Stomach (tissue), 19 donors: ENCODE data around the gene SEMA4G. TPM values are rescaled to one million over a fixed set of nuclear protein-coding genes. Genes with fewer than 3 reads are reported as not detected.

Experiments used
- DNase-seq, 2 donors: peaks; one replicate each; pipeline versions ENCODE4 v3.0.0 to v3.0.0-alpha.2; 2013 to 2019
- H3K27ac ChIP-seq, 5 donors: fragments of 200-600 bp in 4 of 5; sonication (generic) in 4 of 5; one replicate each; pipeline ENCODE4 v1.5.1; 2013 to 2019; ENCODE audit warnings: mild to moderate bottlenecking in 1 of 5, moderate library complexity in 1 of 5
- H3K27me3 ChIP-seq, 3 donors: fragments of 200-600 bp; sonication (generic); one replicate each; pipeline ENCODE4 v1.5.1; 2017 to 2019; ENCODE audit warnings: mixed run types in 1 of 3
- H3K36me3 ChIP-seq, 4 donors: fragments of 200-600 bp; sonication (generic); 1 replicate in 3 of 4; 2 replicates in 1 of 4; pipeline ENCODE4 v1.5.1; 2016 to 2019
- H3K4me1 ChIP-seq, 4 donors: fragments of 200-600 bp; sonication (generic); one replicate each; pipeline ENCODE4 v1.5.1; 2016 to 2019
- H3K4me3 ChIP-seq, 4 donors: fragments of 200-600 bp; sonication (generic) in 3 of 4; one replicate each; pipeline ENCODE4 v1.5.1; 2016 to 2019; ENCODE audit warnings: mild to moderate bottlenecking in 1 of 4
- H3K9me3 ChIP-seq, 4 donors: fragments of 200-600 bp; sonication (generic); one replicate each; pipeline ENCODE4 v1.5.1; 2016 to 2019
- EP300 ChIP-seq: sonication (generic); formaldehyde crosslinking; IDR thresholded peaks from one replicate; pipeline ENCODE4 v1.6.1; 2017; ENCODE audit warnings: antibody characterized with exemption
- POLR2A ChIP-seq, 4 donors: fragments of 450-650 bp; IDR thresholded peaks; one replicate each; pipeline ENCODE4 v1.6.1; 2016; ENCODE audit warnings: antibody characterized with exemption in 4 of 4, control low read depth in 2 of 4, mild to moderate bottlenecking in 1 of 4, moderate library complexity in 1 of 4
- POLR2AphosphoS5 ChIP-seq, 3 donors: sonication (generic); formaldehyde crosslinking; IDR thresholded peaks; one replicate each; pipeline ENCODE4 v1.6.1; 2016; ENCODE audit warnings: antibody characterized with exemption in 3 of 3
- WGBS, 5 donors: extraction: QIAGEN DNeasy Blood & Tissue Kit in 3 of 5; methylation state at CpG; one replicate each; pipeline versions ENCODE4 v1.1.5 to v1.1.7; 2013 to 2018; 5-methylcytosine and 5-hydroxymethylcytosine counted together
- intact Hi-C: fragments of 100-400 bp; cut with DNase I; formaldehyde crosslinking; loops from one replicate; pipeline ENCODE4 v1.15.1; 2023; ENCODE audit warnings: low total_unique reads
- long read RNA-seq, 10 donors: transcript quantifications; one replicate each; lab custom pipeline, GENCODE V29; 2026
- polyA plus RNA-seq, 3 donors: library from polyadenylated mRNA; stranded (reverse); fragments of 200-250 nt; gene quantifications; one replicate each; pipeline ENCODE4 v1.2.3, GENCODE V29; 2013
- total RNA-seq, 5 donors: library from RNA; depleted of rRNA; stranded (reverse); fragments of >200 nt; gene quantifications; one replicate each; pipeline versions ENCODE4 v1.1.0 to v1.2.3, GENCODE V29; 2014 to 2016
- TF ChIP-seq, protein P1 (sequence below), 7 experiments: fragments of 450-650 bp in 4 of 7; fragments of 200-600 bp in 3 of 7; sonication (generic) in 3 of 7; IDR thresholded peaks; one replicate each; pipeline ENCODE4 v1.5.1; 2016 to 2019; ENCODE audit warnings: antibody characterized with exemption in 7 of 7, control low read depth in 2 of 7, mild to moderate bottlenecking in 1 of 7
- donor health status: healthy with polysubstance abuse.
- donor health status: Bipolar disorder and iron deficiency.
- donor health status: healthy.

The SEMA4G gene
- total RNA-seq (10 to 100 TPM in 3 of 5 donors, 1 to 10 TPM in 2; 7.6 to 96.3 (median 25.5) TPM), polyA plus RNA-seq (1 to 10 TPM; 5.1 to 6.2 (median 6.1) TPM)
- long read RNA-seq, donor 1, partial matches to known transcripts: 57 of 90 reads
- long read RNA-seq, donor 1, other reads (novel, unspliced or antisense): 32 of 90 reads
- long read RNA-seq, donor 2, full-length matches to known transcripts: 6 of 99 reads
- long read RNA-seq, donor 2, partial matches to known transcripts: 57 of 99 reads
- long read RNA-seq, donor 2, other reads (novel, unspliced or antisense): 36 of 99 reads
- long read RNA-seq, donor 3, partial matches to known transcripts: 39 of 68 reads
- long read RNA-seq, donor 3, other reads (novel, unspliced or antisense): 28 of 68 reads
- long read RNA-seq, donor 4, partial matches to known transcripts: 0 of 2 reads
- long read RNA-seq, donor 4, other reads (novel, unspliced or antisense): 0 of 2 reads
- long read RNA-seq, donor 5, partial matches to known transcripts: 0 of 4 reads
- long read RNA-seq, donor 5, other reads (novel, unspliced or antisense): 0 of 4 reads
- long read RNA-seq, donor 6, full-length matches to known transcripts: 10 of 17 reads
- long read RNA-seq, donor 6, partial matches to known transcripts: 7 of 17 reads
- long read RNA-seq, donor 6, other reads (novel, unspliced or antisense): 0 of 17 reads
- long read RNA-seq, donor 7, transcript SEMA4G-212 (2 exons, 1,171 nt): major isoform, 8 of 18 reads
- long read RNA-seq, donor 7, partial matches to known transcripts: 10 of 18 reads
- long read RNA-seq, donor 7, other reads (novel, unspliced or antisense): 0 of 18 reads
- long read RNA-seq, donor 8, full-length matches to known transcripts: 4 of 72 reads
- long read RNA-seq, donor 8, partial matches to known transcripts: 68 of 72 reads
- long read RNA-seq, donor 8, other reads (novel, unspliced or antisense): 0 of 72 reads
- long read RNA-seq, donor 9, partial matches to known transcripts: 82 of 111 reads
- long read RNA-seq, donor 9, other reads (novel, unspliced or antisense): 28 of 111 reads
- long read RNA-seq, donor 10, partial matches to known transcripts: 0 of 4 reads
- long read RNA-seq, donor 10, other reads (novel, unspliced or antisense): 0 of 4 reads

DNA sequence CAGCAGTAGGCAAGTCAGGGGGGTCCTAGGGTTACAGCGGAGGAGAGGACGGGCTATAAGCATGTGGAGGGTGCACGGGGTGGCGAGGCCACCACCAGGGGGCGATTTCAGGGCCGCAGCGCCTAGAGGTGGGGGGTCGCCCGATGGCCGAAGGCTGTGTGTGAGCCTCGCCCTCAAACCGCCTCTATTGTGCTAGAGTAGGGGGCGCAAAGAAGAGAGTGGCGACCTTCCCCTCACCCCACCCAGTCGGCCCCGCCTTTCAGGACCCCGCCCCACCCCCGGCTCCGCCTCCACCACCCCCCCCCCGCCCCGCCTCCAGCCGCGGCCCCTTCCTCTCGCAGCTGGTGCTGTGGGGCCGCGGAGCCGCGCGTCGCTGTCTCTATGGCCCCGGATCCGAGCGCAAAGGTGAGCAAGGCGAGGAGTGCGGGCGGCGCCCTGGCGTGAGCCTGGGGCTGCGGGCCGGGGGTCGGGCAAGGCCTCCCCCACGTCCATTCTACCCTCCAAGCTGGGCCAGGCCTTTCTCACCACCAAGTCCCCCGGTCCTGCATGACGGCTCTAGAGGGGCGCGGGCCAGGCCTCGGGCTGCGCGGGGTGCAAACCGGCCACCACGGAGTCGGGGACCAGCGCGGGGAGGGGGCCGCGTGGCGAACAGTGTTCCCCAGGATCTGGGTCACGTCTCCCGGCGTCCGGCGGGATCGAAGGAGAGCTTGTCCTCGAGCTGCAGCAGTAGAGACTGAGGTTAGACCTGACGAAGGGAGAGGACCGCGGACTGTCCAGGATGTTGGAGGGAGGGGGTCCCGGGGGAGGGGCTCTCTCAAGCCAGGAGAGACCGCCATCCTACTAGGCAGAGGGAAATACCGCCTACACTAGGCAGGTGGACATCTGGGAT is at the start of gene SEMA4G:
TSS of gene SEMA4G (plus strand) at position 318 of the 889 bp plus-strand sequence. CDS start 3,409 bp downstream, outside the sequence.
- Histone ChIP-seq H3K36me3 (peaks cover 0 to 23% (median 18%) of the 10 kb centered on the region in 4 donors), H3K4me3 (peak within 1 kb of the TSS; percentile 66 to 69 (median 68)), H3K9me3 (no peaks in the 10 kb centered on the region), H3K4me1 (peaks cover 24 to 47% (median 40%) of the 10 kb centered on the region in 4 donors), H3K27ac (peak within 1 kb of the TSS; percentile 52 to 84 (median 74)), H3K27me3 (peaks cover 0 to 8% (median 0%) of the 10 kb centered on the region in 3 donors)
- DNase-seq: peak; percentile 47 to 83
- WGBS, 5 donors: 1 to 7% (median 2%) methylated on average over 19 to 70 of the region's 70 CpGs
- intact Hi-C loops: no loop called here
- no peak for TF ChIP-seq POLR2AphosphoS5 (IDR thresholded peaks at IDR 0.05)
- TF ChIP-seq, protein P1, sequence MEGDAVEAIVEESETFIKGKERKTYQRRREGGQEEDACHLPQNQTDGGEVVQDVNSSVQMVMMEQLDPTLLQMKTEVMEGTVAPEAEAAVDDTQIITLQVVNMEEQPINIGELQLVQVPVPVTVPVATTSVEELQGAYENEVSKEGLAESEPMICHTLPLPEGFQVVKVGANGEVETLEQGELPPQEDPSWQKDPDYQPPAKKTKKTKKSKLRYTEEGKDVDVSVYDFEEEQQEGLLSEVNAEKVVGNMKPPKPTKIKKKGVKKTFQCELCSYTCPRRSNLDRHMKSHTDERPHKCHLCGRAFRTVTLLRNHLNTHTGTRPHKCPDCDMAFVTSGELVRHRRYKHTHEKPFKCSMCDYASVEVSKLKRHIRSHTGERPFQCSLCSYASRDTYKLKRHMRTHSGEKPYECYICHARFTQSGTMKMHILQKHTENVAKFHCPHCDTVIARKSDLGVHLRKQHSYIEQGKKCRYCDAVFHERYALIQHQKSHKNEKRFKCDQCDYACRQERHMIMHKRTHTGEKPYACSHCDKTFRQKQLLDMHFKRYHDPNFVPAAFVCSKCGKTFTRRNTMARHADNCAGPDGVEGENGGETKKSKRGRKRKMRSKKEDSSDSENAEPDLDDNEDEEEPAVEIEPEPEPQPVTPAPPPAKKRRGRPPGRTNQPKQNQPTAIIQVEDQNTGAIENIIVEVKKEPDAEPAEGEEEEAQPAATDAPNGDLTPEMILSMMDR (IDR thresholded peaks at IDR 0.05): peak in 5 of 7 experiments; percentile 44 to 76 (median 62)

- intact Hi-C loops: no loop called here
- Histone ChIP-seq H3K27ac (no peak overlapping the region), H3K27me3 (no peaks in the 10 kb centered on the region), H3K4me3 (no peak overlapping the region), H3K36me3 (peaks cover 46 to 100% (median 98%) of the 10 kb centered on the region in 4 donors), H3K4me1 (peaks cover 0 to 15% (median 1%) of the 10 kb centered on the region in 4 donors), H3K9me3 (no peaks in the 10 kb centered on the region)
- DNase-seq: no peak
- no peak for TF ChIP-seq EP300
These were observed 45.7 kb upstream of the SEMA4G start for GRCh38 chr10:100923580-100923979.

DNA sequence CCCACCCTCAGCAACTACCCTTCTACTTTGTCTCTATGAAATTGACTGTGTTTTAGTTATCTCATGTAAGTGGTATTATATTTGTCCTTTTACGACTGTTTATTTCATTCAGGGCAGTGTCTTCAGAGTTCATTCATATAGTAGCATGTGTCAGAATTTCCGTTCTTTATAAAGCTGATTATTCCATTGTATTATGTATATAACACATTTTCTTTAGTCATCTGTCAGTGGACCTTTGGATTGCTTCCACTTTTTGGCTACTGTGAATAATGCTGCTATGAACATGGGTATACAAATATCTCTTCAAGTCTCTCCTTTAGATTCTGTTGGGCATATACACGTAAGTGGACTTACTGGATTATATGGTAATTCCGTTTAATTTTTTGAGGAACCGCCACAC is 42.0 kb upstream of the SEMA4G start:
- Histone ChIP-seq H3K4me1 (peaks cover 0 to 15% (median 2%) of the 10 kb centered on the region in 4 donors), H3K9me3 (no peaks in the 10 kb centered on the region), H3K27me3 (no peaks in the 10 kb centered on the region), H3K4me3 (no peak overlapping the region), H3K36me3 (peaks cover 57 to 100% (median 98%) of the 10 kb centered on the region in 4 donors), H3K27ac (no peak overlapping the region)
- DNase-seq: no peak
- 87 to 94% (median 93%) methylated on average over 5 of the region's 5 CpGs for WGBS, 5 donors
- TF ChIP-seq EP300 (no peak), POLR2AphosphoS5 (IDR thresholded peaks at IDR 0.05) (no peak), POLR2A (IDR thresholded peaks at IDR 0.05) (no peak)
- TF ChIP-seq, protein P1 (IDR thresholded peaks at IDR 0.05): no peak
- intact Hi-C loops: no loop called here

DNA sequence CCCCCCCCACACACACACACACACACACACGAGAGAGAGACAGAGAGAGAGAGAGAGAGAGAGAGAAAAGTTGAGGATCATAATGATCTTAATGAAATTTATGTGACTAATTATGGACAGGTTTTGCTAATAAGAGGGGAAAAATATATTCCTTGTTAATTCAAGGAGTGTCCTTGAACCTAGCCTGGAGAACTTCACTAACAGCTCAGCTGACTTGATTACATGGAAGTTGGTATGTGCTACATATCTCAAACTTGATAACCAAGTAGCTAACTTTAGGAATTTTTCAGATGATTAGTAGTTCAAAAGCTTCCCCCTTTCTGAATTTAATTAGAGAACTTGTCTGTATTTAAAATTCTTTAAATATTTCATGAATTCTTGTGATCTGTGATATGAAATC is 41.3 kb upstream of the SEMA4G start:
- H3K4me1 ChIP-seq: peaks cover 0 to 15% (median 2%) of the 10 kb centered on the region in 4 donors
- DNase-seq: no peak
- intact Hi-C loops: no loop called here
- H3K4me3 ChIP-seq: no peak overlapping the region
- 23 to 91% (median 75%) methylated on average over 1 of the region's 1 CpG; no CpG with 5 or more reads in 1 of the 5 donors for WGBS, 5 donors
- peaks cover 56 to 100% (median 98%) of the 10 kb centered on the region in 4 donors for H3K36me3 ChIP-seq
- no peak for TF ChIP-seq EP300
- TF ChIP-seq, protein P1 (IDR thresholded peaks at IDR 0.05): no peak
- TF ChIP-seq POLR2AphosphoS5 (IDR thresholded peaks at IDR 0.05): no peak
- TF ChIP-seq POLR2A (IDR thresholded peaks at IDR 0.05): no peak
- H3K9me3 ChIP-seq: no peaks in the 10 kb centered on the region
- no peaks in the 10 kb centered on the region for H3K27me3 ChIP-seq
- no peak overlapping the region for H3K27ac ChIP-seq
